Measurements from ENCODE around the gene PHEX.

DNA sequence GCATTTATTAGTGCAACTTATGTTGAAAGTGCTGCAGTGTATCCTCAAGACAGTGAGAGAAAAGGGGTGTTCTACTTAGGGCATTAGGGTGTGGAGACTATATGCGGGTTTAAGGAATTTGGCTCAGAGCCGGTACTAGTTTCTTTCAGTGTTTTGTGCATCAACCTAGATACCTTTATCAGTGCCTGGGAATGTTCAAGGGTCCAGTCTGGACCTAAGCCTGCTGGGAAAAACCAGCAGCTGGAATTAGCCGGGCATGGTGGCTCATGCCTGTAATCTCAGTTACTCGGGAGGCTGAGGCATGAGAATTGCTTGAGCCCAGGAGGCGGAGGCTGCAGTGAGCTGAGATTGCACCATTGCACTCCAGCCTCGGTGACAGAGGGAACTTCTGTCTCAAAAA, 7.4 kb downstream of the PHEX start:
- TF ChIP-seq, protein P1, sequence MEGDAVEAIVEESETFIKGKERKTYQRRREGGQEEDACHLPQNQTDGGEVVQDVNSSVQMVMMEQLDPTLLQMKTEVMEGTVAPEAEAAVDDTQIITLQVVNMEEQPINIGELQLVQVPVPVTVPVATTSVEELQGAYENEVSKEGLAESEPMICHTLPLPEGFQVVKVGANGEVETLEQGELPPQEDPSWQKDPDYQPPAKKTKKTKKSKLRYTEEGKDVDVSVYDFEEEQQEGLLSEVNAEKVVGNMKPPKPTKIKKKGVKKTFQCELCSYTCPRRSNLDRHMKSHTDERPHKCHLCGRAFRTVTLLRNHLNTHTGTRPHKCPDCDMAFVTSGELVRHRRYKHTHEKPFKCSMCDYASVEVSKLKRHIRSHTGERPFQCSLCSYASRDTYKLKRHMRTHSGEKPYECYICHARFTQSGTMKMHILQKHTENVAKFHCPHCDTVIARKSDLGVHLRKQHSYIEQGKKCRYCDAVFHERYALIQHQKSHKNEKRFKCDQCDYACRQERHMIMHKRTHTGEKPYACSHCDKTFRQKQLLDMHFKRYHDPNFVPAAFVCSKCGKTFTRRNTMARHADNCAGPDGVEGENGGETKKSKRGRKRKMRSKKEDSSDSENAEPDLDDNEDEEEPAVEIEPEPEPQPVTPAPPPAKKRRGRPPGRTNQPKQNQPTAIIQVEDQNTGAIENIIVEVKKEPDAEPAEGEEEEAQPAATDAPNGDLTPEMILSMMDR (IDR thresholded peaks at IDR 0.05; ENCODE audit: low read depth, low read length): no peak
- no peak for TF ChIP-seq EZH2phosphoT487 (IDR thresholded peaks at IDR 0.05; ENCODE audit: low read depth)

Measured in OCI-LY3 (cell line).